HG03571 (cell line): ENCODE results near the gene HCN2.

Source experiments
- ATAC-seq: cut with Tn5 transposase; IDR thresholded peaks from one replicate; pipeline ENCODE4 v1.9.1; 2021; ENCODE audit not compliant: unreplicated experiment

Gene HCN2

GRCh38 chr19:589693-590395 lies at the start of gene HCN2:
HCN2 (plus strand) TSS chr19:589881; CDS start chr19:589946, 65 bp downstream.
- no peak for ATAC-seq

GRCh38 chr19:540867-541637 lies 48.6 kb upstream of the HCN2 start:
- no peak for ATAC-seq

GRCh38 chr19:541699-542098 lies 48.0 kb upstream of the HCN2 start:
- ATAC-seq = no peak

GRCh38 chr19:542173-542866 lies 47.4 kb upstream of the HCN2 start:
- ATAC-seq = no peak

GRCh38 chr19:543910-544608 lies 45.6 kb upstream of the HCN2 start, which contains the start of gene GZMM:
GZMM (plus strand) TSS chr19:544053; CDS start chr19:544072, 19 bp downstream.
- ATAC-seq = no peak

GRCh38 chr19:547117-547516 lies 42.6 kb upstream of the HCN2 start:
- ATAC-seq = no peak

- no peak for ATAC-seq
Observed at GRCh38 chr19:547836-548720, 41.6 kb upstream of the HCN2 start.

- no peak for ATAC-seq
Observed at GRCh38 chr19:548886-549830, 40.5 kb upstream of the HCN2 start.

- no peak for ATAC-seq
Observed at GRCh38 chr19:554817-555216, 34.9 kb upstream of the HCN2 start.

- no peak for ATAC-seq
Observed at GRCh38 chr19:555474-555808, 34.2 kb upstream of the HCN2 start.

GRCh38 chr19:556611-557382 lies 32.9 kb upstream of the HCN2 start:
- no peak for ATAC-seq

- ATAC-seq = no peak
Observed at GRCh38 chr19:558770-559439, 30.8 kb upstream of the HCN2 start.

GRCh38 chr19:560121-560520 lies 29.6 kb upstream of the HCN2 start:
- ATAC-seq = no peak

- no peak for ATAC-seq
Observed at GRCh38 chr19:566403-566802, 23.3 kb upstream of the HCN2 start.

GRCh38 chr19:566844-567243 lies 22.8 kb upstream of the HCN2 start:
- no peak for ATAC-seq

GRCh38 chr19:567296-567900 lies 22.3 kb upstream of the HCN2 start:
- no peak for ATAC-seq

- ATAC-seq = no peak
Observed at GRCh38 chr19:570251-570686, 19.4 kb upstream of the HCN2 start.
